Right hindlimb (tissue), 1 donor: ENCODE measurements around the gene SLF2.

Source experiments
- DNase-seq: peaks from one replicate; pipeline ENCODE4 v3.0.0-alpha.2; 2018

Gene SLF2

DNA sequence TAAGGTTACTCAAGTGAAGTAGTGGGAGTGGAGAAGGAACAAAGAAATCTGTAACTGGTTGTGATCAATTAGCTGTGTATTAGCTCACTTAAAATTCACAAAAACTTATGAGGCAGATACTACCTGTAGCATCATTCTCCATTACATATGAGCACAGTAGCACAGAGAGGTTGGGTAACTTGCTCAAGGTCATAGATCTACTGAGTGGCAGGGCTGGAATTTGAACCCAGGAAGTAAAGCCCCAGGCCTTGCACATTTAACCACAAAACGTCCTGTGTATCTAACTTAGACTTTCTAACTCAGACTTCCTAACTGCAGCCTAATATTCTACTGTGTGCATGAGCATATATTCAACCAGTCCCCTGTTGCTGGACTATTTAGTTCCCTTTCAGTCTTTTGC is 5.6 kb upstream of the SLF2 start:
- DNase-seq = no peak

DNA sequence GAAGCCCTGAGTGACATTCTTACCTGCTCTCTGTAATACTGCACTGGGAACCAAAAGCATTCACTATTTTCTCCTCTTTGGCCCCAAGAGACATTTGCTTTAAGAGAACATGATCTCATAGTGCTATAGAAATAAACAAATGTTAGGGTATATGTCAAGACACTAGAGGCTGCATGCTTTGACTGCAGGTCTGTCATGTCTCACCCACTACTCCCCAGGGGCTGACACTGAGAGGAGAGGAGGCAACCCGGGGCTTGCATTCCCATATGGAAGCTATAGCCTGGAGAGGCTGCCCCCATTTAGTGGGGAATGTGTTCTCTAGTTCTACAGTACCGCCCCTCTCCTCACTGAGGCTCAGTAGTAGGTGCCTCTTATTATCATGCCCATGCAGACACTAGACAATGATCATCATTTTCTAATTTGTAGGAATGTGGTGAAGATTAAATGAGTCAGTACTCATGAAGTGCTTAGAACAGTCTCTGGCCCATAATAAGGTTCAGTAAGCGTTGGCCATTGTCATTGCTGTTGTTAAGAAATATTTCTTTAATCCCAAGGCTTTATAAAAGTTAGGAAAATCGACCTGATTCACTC is 4.9 kb upstream of the SLF2 start:
- no peak for DNase-seq

DNA sequence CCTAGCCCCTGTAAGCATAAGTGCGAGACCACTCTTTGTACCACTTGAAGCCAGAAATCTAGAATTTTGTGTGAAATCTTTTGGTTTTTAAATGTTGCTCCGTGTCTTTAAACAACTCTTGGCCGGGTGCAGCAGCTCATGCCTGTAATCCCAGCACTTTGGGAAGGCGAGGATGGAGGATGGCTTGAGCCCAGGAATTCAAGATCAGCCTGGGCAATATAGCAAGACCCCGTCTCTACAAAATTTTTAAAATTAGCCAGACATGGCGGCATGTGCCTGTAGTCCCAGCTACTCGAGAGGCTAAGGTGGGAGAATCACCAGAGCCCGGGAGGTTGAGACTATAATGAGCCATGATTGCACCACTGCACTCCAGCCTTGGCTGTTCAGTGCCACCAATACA is 4.4 kb upstream of the SLF2 start:
- no peak for DNase-seq

DNA sequence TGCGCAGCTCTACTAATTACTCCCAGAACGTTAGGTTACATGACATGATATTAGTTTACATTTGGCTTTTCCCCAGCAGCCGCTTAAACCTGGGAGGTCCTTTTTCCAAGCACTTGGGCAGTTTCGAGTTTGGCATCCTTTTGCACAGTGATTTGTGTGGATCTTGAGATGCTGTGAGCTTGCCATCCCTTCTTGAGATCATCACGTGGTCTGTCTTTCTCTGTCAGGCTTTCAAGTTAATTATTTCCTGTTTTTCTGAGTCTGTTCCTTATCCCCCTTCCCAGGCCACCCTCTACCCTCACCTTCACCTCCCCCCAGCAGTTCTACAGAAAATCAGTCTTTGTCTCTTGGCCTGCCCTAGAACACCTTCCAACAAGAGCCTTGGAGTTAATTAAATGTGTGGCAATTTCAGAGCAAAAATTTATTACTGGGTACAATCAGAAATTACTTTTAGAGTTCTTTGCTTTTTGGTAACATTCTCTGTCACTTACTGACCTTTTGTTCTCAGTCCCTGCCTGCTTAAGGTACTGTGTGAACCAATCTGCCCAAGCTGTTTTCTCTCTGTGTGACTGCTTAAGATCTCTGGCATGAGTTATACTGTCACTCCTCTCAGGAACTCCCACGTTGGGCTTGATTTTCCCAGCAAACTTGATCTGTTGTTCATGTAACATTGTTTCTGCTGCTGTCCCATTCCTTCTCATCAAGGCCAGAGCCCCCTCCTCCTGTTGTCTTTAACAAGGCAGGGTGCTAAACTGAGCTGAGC is 3.1 kb upstream of the SLF2 start:
- DNase-seq = no peak

DNA sequence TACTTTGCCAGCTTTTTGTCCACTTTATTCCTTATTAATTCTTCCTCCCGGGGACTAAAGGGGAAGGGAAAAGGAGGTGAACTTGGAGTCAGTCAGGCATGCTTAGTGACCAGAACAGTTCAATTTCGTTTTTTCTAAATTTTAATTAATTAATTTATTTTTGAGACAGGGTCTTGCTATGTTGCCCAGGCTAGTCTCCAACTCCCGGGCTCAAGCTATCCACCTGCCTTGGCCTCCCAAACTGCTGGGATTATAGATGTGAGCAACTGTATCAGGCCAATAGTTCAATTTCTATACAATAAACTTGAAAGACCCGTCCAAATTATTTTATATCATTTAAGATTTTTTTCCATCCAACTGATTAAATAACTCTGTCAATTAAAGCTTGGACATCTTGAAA is 1.3 kb upstream of the SLF2 start:
- no peak for DNase-seq

DNA sequence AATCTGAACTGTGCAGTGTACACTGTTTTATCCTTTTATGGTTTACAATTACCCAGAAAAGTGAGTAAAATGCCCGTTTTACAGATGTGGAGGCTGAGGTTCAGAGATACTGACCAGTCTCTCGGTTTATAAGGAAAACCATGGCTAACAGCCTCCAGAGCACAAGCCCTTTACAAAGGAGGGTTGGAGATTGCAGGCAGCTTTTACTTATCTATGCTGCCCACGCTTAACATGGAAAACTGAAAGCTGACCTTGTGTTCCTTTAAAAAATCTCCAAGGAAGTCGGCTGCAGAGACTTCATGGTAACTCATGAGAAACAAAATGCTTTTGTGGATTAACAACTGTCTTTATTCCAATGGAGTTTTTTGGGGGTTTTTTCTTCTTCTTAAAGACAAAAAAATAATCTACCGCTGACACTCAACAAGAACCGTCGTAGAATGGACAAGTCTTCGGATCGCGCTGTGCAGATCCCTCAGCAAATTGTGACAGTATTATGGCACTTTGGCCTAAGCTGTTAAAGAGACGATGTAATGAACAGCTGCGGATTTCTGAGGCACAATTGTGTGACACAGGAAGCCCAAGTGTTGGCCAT is 654 bp upstream of the SLF2 start:
- DNase-seq = no peak

DNA sequence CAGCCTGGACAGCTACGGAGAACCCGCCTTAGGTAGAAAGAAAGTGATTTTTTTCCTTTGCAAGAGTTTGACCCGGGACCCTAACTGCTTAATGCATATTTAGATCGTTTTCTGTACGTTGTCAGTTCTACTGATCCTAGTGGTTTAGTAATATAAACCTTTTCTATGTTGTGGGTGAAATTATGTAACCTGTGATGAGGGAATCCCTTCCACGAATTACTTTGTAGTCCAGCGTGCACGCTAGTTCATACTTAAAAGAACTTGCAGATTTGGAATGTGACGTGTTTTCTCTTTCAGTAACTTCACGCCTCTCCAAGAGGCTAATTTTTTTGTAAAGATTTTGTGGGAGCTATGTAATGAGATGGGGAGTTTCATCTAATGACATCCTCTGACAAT is 705 bp downstream of the SLF2 start:
- no peak for DNase-seq

DNA sequence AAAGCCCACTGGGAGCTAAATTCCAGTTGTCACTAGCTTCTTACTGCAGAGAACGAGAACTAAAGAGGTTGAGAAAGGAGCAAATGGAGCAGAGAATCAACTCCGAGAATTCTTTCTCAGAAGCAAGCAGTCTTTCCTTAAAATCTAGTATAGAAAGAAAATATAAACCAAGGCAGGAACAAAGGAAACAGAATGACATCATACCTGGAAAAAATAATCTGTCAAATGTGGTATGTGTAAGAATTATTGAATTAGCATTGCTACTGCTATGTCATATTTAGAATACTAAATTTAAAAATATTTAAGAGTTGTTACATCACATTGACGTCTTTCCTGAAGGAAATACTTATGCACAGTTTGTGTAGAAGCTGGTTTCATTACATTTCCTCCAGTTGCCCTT is 4.3 kb downstream of the SLF2 start:
- DNase-seq = no peak

DNA sequence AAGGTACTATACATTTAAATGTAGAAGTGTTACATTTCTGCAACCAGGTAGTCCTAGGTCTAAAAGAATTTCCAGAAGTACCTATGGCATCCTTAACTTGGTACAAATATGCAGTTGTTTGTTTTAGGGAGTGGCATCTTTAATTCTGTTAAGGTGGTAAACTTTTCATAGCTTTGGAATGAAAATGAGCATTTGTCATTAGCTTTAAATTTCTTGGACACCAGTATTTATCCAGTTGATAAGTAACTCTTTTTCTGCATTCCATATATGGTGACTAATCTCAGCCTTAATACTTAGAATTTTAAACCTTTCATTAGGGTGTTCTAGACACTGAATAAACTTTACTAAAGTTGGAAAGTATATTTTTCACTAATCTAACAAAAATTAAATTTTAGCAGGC is 10.8 kb downstream of the SLF2 start:
- no peak for DNase-seq

DNA sequence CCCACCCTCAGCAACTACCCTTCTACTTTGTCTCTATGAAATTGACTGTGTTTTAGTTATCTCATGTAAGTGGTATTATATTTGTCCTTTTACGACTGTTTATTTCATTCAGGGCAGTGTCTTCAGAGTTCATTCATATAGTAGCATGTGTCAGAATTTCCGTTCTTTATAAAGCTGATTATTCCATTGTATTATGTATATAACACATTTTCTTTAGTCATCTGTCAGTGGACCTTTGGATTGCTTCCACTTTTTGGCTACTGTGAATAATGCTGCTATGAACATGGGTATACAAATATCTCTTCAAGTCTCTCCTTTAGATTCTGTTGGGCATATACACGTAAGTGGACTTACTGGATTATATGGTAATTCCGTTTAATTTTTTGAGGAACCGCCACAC is 14.5 kb downstream of the SLF2 start:
- DNase-seq = no peak

DNA sequence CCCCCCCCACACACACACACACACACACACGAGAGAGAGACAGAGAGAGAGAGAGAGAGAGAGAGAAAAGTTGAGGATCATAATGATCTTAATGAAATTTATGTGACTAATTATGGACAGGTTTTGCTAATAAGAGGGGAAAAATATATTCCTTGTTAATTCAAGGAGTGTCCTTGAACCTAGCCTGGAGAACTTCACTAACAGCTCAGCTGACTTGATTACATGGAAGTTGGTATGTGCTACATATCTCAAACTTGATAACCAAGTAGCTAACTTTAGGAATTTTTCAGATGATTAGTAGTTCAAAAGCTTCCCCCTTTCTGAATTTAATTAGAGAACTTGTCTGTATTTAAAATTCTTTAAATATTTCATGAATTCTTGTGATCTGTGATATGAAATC is 15.3 kb downstream of the SLF2 start:
- no peak for DNase-seq

DNA sequence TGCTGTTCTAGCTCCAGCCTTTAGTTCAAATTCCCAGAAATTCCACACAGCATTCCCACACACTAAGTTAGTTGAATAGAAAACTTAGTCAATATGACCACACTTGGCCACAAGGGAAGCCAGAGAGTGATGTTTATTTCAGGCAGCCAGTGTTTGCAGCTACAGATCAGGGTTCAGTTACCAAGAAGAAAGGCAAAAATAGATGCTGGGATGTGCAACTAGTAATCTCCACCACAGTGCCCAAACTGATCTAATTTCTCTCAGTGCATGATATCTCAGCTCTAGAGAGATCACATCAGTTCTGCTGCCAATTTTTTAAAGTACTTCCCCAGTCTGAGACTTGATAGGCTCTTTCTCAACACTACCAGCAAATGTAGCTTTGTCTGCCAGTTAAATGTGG is 17.6 kb downstream of the SLF2 start:
- DNase-seq = no peak

DNA sequence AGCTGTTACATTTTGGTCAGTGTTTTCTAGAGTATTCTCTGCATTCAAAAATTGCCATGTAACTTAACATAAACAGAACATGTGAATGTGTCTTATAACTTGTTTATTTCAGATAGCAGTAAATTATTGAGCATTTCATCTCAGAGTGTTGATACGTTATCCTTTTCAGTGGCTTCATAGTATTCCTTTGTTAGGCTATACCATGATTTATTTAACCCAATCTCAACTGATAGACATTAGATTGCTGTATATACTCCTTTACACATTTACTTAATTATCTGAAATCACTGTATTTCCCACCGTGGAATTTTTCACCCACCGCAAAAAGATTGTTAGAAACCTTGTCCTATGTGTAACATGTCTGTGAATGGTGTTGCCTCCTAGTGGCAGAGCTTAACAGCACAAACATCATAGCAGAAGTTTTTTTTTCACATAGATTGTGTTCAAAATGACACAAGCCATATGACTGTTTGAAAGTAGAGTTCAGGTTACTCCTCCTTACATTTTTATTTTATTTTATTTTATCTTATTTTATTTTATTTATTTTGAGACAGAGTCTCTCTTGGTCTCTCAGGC is 21.4 kb downstream of the SLF2 start:
- no peak for DNase-seq

DNA sequence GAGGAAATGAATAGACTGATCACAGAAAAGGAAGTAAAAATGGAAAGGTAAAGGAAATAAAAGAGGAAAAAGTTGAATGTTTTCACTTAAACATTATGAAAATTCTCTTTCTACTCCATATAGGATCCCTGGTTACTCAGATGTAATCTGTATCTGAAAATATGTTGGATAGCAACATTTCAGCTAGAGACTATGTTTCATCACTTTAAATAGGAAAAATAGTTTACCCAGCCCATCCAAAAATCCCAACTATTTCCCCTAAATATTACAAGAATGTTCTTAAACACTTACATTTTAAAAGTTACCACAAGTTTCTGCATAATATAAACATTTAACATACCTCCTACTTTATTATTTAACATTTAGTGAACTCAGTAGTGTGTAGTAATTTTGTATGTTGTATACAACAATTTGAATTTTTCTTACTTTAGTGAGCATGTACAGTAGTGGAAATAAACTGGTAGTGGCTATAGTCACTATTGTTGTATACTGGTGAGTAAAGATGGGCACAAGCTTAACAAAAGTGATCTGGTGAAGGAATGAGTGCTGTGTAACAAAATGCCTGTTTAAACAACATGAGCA is 27.1 kb downstream of the SLF2 start:
- DNase-seq = no peak

DNA sequence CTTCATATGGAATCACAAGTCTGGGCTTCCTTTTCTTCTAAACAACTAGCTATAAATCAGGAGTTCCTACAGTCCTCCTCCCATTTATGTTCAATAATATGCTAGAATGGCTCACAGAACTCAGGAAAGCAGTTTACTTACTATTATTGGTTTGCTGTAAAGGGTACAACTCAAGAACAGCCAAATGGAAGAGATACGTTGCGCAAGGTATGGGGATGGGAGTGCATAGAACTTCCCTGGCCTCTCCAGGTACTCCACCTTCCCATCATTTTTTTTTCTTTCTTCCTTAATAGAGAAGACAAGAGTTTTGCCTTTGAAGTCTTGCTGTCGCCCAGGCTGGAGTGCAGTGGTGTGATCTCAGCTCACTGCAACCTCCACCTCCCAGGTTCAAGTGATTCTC is 29.5 kb downstream of the SLF2 start:
- DNase-seq = no peak

DNA sequence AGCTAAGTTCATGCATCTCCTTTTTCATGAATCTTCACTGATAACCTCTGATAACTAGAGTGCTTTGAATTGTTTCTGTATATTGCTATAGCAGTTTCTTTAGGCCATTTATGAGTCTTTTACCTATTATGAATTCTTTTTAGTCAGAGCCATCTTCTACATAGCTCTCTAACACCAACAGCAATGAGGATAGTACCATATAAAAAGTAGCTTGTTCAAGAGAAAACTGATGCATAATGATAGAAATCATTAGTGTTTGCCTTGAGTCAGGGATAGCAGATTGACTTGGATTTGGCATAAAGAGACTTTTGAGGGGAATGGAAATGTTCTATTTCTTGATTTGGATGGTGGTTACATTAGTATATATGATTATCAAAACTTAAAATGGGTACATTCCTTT is 30.7 kb downstream of the SLF2 start:
- DNase-seq = no peak

DNA sequence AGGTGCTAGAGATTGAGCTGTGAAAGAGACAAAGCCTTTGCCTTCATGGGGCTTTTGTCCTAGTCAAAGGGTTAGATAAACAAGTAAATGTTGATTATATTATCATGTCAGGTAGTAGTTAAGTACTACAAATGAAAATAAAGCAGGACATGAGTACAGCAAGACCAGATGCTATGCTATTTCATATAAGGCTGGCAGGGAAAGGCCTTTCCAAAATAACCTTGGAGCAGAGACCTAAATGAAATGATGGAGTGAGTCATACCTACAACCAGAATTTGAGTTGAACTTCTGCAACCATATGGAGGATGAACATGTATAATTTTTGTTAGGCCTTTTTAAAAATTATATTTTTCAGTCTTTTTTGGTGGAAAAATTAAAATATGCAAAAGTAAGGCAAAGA is 33.0 kb downstream of the SLF2 start:
- DNase-seq = no peak

DNA sequence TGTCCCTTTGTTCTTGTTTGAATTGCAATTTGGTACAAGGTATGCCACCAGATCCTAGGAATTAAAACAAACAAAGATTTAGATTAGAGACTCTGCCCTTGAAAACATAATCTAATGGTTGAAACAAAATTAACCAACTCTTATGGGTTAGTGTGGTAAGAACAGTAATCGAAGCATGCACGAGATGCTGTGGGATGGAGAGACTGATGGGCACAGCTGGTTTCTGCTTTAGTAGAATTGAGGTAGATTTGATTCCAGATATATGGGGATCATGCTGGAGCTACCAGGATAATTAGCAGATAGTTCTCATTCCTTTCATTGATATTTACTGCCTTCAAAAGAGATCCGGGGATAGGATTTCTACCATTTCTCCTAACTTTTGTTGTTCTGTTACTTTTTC is 36.2 kb downstream of the SLF2 start:
- no peak for DNase-seq

DNA sequence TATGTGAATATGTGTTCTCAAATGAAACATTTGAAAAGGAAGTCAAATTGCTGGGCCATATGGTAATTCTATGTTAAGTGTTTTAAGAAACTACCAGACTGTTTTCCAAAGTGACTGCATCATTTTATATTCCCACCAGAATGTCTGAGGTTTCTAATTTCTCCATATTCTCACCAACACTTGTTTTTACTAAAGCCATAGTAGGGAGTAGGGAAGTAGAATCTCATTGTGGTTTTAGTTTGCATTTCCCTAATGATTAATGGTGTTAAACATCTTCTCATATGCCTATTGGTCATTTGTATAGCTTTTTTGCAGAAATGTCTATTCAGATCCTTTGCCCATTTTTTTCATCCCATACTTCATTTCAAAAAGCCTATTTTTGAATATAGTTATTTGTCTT is 47.5 kb downstream of the SLF2 start:
- DNase-seq = no peak

DNA sequence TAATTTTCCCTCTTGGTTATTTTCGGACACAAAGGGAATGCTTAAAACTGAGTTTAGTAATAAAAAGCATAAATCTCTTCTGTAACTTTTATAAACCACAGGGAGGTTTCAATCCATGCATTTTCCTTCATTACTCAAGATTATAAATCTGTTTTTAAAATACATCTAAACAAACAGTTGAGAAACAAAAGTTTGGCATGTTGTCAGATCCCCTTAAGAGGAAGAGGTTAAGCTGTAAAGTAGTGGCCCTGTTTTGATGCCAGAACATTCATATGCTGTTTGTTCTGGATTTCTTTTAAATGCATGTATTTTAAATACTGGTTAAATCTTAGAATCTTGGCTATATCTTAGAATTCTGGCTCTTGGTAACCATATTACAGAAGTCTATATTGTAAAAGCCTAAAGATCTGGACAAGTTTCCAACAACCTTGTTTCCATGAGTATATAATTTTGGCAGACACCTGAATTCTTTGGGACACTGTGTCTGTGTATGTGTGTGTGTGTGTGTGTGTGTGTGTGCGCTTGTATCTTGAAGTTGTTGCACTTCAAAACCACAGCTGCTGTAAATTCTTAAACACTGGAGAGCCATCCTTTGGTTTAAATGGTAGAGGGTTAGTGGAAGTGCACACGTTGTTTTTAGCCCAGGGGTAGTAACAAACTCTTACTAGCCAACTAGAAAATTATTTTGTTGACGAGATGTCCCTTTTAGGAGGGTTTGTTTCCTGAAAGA is 49.8 kb downstream of the SLF2 start:
- no peak for DNase-seq

DNA sequence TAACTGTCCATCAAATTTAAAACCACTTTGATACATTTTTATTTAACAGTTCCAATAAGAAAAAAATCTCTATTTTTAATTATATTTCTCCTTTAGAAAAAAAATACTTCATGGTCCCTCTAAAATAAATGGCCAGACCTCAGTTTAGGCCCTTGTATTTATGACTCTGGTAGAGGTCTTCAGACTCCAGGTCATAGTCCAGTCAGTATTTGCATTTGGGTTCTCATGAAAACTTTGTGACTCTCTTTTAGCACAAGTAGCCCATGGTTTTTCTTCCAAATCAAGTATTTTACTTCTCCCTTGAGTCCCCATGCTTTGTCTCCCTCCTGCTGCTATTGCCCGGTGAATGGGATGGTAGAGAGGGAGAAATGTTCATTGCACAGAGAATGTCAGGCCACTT is 51.1 kb downstream of the SLF2 start:
- DNase-seq = no peak

DNA sequence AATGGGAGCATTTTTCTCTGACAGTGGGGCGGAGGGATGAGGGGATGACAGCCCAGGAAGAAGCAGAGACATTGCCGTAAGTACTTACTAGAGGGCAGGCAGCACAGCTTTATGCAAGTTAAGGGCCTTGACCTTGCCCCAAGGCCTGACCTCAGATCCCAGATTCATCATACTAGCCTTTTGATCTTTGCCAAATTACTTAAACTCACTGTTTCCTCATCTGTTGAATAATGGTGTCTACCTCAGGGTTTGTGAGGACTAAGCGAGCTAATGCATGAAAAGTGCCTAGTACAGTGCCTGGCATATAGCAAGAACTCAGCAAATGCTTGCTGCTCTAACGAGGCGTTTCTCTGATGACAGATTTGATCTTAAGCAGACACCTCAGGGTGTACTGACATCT is 53.1 kb downstream of the SLF2 start:
- DNase-seq = no peak

DNA sequence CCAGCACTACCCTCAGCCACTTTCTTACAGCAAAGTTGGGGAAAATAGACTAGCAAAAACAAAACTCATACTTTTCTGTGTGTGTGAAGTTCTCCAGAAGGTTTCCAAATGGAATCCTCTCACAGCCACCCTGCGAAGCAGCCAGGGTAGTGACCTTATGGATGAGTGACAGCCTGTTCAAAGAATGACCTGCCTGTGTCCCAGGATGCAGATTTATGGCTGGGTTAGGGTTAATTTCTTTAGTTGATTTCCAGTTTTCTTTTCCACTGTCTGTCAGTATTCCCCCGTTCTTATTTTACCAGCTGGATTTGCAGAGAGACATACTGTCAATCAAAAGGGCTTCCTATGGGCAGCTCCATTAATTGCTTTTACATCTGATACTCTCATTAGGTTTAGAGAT is 54.1 kb downstream of the SLF2 start:
- no peak for DNase-seq
